RWPE1 (cell line): ENCODE data around the gene CTTNBP2NL.
"Not testable (repeated sequence)": the region's sequence is repeated elsewhere in the genome, so short reads cannot be mapped to it uniquely, and the experiment has no call there.

Experiments used
- CTCF ChIA-PET: fragments of 350-600 bp; sonication (Branson Sonifier 250); formaldehyde crosslinking; extraction: SDS; loops from one replicate; lab custom pipeline; 2021; lab: Yijun Ruan, JAX
- POLR2A ChIA-PET: fragments of 400-600 bp; formaldehyde crosslinking; extraction: SDS; loops from one replicate; lab custom pipeline; 2020; ENCODE audit warnings: antibody characterized with exemption; ENCODE audit not compliant: low non-redundant PET; lab: Yijun Ruan, JAX
- DNase-seq: peaks from one replicate; pipeline ENCODE4 v3.0.0; 2012; ENCODE audit warnings: low spot score
- H3K27ac ChIP-seq: fragments of 450-650 bp; 2 replicates; pipeline ENCODE4 v1.5.1; 2017
- CTCF ChIP-seq: fragments of 450-650 bp; conservative IDR thresholded peaks from 2 replicates; pipeline ENCODE4 v1.5.1; 2017; ENCODE audit warnings: low read depth, mild to moderate bottlenecking

CTTNBP2NL gene

DNA sequence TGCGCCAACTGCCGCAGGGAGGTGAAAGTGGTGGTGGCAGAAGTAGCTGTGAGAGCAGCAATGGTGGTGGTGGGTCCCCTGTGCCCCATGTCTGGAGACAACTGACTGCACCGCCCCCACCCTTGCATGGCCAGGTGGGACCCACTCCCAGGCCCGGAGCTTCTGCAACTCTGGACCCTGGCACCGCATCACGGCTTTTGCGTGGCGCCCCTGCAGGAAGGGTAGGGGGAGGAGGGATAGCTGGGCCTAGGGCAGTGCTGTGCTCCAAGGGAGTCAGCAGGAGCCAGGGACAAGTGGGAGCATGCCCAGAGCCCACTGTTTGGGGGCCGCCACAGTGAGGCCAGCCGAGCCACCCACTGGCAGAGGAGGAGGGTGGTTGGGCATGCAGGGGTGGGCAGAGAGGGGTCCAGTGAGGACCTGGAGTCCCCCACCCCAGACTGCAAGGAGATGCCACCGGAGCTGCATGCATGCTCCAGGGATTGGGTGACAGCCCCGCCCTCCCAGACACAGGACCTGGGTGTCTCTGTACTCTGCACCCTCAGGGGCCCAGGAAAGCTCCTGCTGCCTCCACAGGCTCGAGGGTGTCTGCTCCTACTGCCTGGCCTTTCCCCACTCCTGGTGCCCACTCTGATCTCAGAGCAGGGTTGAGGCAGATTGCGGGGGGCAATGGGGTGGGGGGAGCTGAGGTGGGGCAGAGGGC is 9.8 kb upstream of the CTTNBP2NL start:
- POLR2A ChIA-PET = no interaction called here
- no peak overlapping the region for H3K27ac ChIP-seq
- TF ChIP-seq CTCF = no peak
- DNase-seq = no peak
- CTCF ChIA-PET = interaction anchor here (0.6 kb wide), 1 partner anchor 17 kb away, joined by 3 read pairs; no protein-coding TSS in a partner anchor

- ChIA-PET POLR2A (no interaction called here), CTCF (no interaction called here)
- no peak overlapping the region for H3K27ac ChIP-seq
- TF ChIP-seq CTCF = no peak
- no peak for DNase-seq
These were observed 9.2 kb upstream of the CTTNBP2NL start for GRCh38 chr1:112386731-112387346.

DNA sequence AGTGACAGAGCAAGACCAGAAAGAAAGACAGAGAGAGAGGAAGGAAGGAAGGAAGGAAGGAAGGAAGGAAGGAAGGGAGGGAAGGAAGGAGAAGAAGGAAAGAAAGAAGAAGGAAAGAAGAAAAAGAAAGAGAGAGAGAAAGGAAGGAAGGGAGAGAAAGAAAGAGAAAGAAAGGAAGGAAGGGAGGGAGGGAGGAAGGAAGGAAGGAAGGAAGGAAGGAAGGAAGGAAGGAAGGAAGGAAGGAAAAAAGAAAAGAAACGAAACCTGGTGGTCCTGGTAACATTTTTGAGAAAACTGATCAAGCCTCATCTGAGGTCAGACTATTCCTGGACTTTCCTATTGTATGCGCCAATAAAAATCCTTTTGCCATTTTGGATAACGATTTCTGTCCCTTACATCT is 8.2 kb upstream of the CTTNBP2NL start:
- no peak overlapping the region for H3K27ac ChIP-seq
- ChIA-PET CTCF (no interaction called here), POLR2A (no interaction called here)
- no peak for DNase-seq
- no peak for TF ChIP-seq CTCF

GRCh38 chr1:112388436-112388835 is 7.6 kb upstream of the CTTNBP2NL start:
- H3K27ac ChIP-seq = no peak overlapping the region
- ChIA-PET CTCF (interaction anchor here (0.7 kb wide), 2 partner anchors 78 to 1957 kb away, joined by 3 to 4 read pairs; no protein-coding TSS in a partner anchor), POLR2A (interaction anchor here (0.6 kb wide), 1 partner anchor 89 kb away, joined by 3 read pairs; no protein-coding TSS in a partner anchor)
- DNase-seq = no peak
- TF ChIP-seq CTCF = no peak

- TF ChIP-seq CTCF = no peak
- CTCF ChIA-PET = interaction anchor here (0.6 to 2.5 kb wide), 6 partner anchors 36 to 319 kb away, joined by 3 to 27 read pairs (median 4); partner anchors contain the start of gene ST7L
- DNase-seq = no peak
- H3K27ac ChIP-seq = no peak overlapping the region
- POLR2A ChIA-PET = no interaction called here
These were observed 6.3 kb upstream of the CTTNBP2NL start for GRCh38 chr1:112389689-112390088.

DNA sequence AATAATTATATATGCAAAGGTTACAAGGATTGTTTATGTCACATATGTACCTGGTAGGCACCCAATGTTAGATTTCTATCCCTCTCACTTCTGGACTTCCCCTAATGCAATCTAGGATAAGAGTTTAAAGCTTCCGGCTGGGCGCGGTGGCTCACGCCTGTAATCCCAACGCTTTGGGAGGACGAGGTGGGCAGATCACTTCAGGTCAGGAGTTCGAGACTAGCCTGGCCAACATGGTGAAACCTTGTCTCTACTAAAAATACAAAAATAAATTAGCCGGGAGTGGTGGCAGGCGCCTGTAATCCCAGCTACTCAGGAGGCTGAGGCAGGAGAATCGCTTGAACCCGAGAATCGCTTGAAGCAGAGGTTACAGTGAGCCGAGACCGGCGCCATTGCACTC is 5.7 kb upstream of the CTTNBP2NL start:
- POLR2A ChIA-PET, H3K27ac ChIP-seq, DNase-seq: not testable (repeated sequence)
- CTCF ChIA-PET = interaction anchor here (0.6 to 2.5 kb wide), 10 partner anchors 25 to 329 kb away, joined by 3 to 27 read pairs (median 4); partner anchors contain the start of gene ST7L
